Memory B cell (primary cell): ENCODE data around the gene CACNA1F.

Experiments
- ATAC-seq: fragments of 150-1000 bp; cut with Tn5 transposase; 2 replicates; pipeline ENCODE4 v1.10.0; 2021; ENCODE audit warnings: low read depth, mild to moderate bottlenecking, moderate library complexity
- DNase-seq, 2 donors: peaks; one replicate each; pipeline ENCODE4 v3.0.0; 2022; ENCODE audit warnings: low spot score in 2 of 2
- H3K27ac Mint-ChIP-seq: one replicate; pipeline ENCODE4 v1.8.0; 2022; ENCODE audit warnings: mild to moderate bottlenecking, moderate library complexity, mixed read lengths
- H3K27me3 Mint-ChIP-seq: one replicate; pipeline ENCODE4 v1.8.0; 2022; ENCODE audit warnings: mixed read lengths
- H3K36me3 Mint-ChIP-seq: one replicate; pipeline ENCODE4 v1.8.0; 2022; ENCODE audit warnings: mild to moderate bottlenecking, mixed read lengths
- H3K4me1 Mint-ChIP-seq: one replicate; pipeline ENCODE4 v1.8.0; 2022; ENCODE audit warnings: mixed read lengths
- H3K4me3 Mint-ChIP-seq: one replicate; pipeline ENCODE4 v1.8.0; 2022; ENCODE audit warnings: mild to moderate bottlenecking, moderate library complexity, mixed read lengths
- H3K9me3 Mint-ChIP-seq: one replicate; pipeline ENCODE4 v1.8.0; 2022; ENCODE audit warnings: mixed read lengths

CACNA1F gene

GRCh38 chrX:49266523-49267445 lies 33.6 kb upstream of the CACNA1F start:
- ATAC-seq (no peak), DNase-seq (no peak)
- peaks cover 2% of the 10 kb centered on the region for H3K27me3 Mint-ChIP-seq
- no peak overlapping the region for H3K4me3 Mint-ChIP-seq
- H3K9me3 Mint-ChIP-seq = no peaks in the 10 kb centered on the region
- peaks cover 12% of the 10 kb centered on the region for H3K4me1 Mint-ChIP-seq
- peaks cover 4% of the 10 kb centered on the region for H3K36me3 Mint-ChIP-seq
- no peak overlapping the region for H3K27ac Mint-ChIP-seq

GRCh38 chrX:49264460-49264859 lies 31.3 kb upstream of the CACNA1F start, which contains the start of gene FOXP3:
FOXP3 (minus strand) TSS chrX:49264710; CDS start chrX:49258505, 6,205 bp downstream.
- DNase-seq = no peak
- no peak within 1 kb of the TSS for H3K27ac Mint-ChIP-seq
- no peak within 1 kb of the TSS for H3K4me3 Mint-ChIP-seq

GRCh38 chrX:49263631-49264030 lies 30.5 kb upstream of the CACNA1F start:
- no peak for ATAC-seq
- H3K27ac Mint-ChIP-seq = no peak overlapping the region
- H3K9me3 Mint-ChIP-seq = no peaks in the 10 kb centered on the region
- H3K4me1 Mint-ChIP-seq = peaks cover 8% of the 10 kb centered on the region
- no peak overlapping the region for H3K4me3 Mint-ChIP-seq
- H3K27me3 Mint-ChIP-seq = peaks cover 2% of the 10 kb centered on the region
- no peak for DNase-seq
- H3K36me3 Mint-ChIP-seq = no peaks in the 10 kb centered on the region

More at GRCh38 chrX:49264460-49264859, 31.3 kb upstream of the CACNA1F start, which contains the start of gene FOXP3:
- Mint-ChIP-seq H3K4me1 (peaks cover 7% of the 10 kb centered on the region), H3K27me3 (peaks cover 2% of the 10 kb centered on the region), H3K36me3 (no peaks in the 10 kb centered on the region), H3K9me3 (no peaks in the 10 kb centered on the region)
- ATAC-seq = no peak

- DNase-seq (no peak), ATAC-seq (no peak)
- Mint-ChIP-seq H3K36me3 (no peaks in the 10 kb centered on the region), H3K27me3 (peaks cover 2% of the 10 kb centered on the region), H3K4me3 (no peak overlapping the region), H3K9me3 (no peaks in the 10 kb centered on the region), H3K27ac (no peak overlapping the region), H3K4me1 (peaks cover 9% of the 10 kb centered on the region)
Observed at GRCh38 chrX:49262603-49263002, 29.5 kb upstream of the CACNA1F start.

GRCh38 chrX:49260221-49260985 lies 27.3 kb upstream of the CACNA1F start:
- peaks cover 14% of the 10 kb centered on the region for H3K4me1 Mint-ChIP-seq
- no peak overlapping the region for H3K27ac Mint-ChIP-seq
- peaks cover 2% of the 10 kb centered on the region for H3K27me3 Mint-ChIP-seq
- ATAC-seq = no peak
- DNase-seq = no peak
- H3K9me3 Mint-ChIP-seq = no peaks in the 10 kb centered on the region
- H3K36me3 Mint-ChIP-seq = no peaks in the 10 kb centered on the region
- H3K4me3 Mint-ChIP-seq = no peak overlapping the region

GRCh38 chrX:49258749-49259124 lies 25.6 kb upstream of the CACNA1F start:
- DNase-seq (no peak), ATAC-seq (no peak)
- H3K9me3 Mint-ChIP-seq = no peaks in the 10 kb centered on the region
- H3K4me3 Mint-ChIP-seq = no peak overlapping the region
- H3K4me1 Mint-ChIP-seq = peaks cover 14% of the 10 kb centered on the region
- peaks cover 2% of the 10 kb centered on the region for H3K27me3 Mint-ChIP-seq
- H3K27ac Mint-ChIP-seq = no peak overlapping the region
- no peaks in the 10 kb centered on the region for H3K36me3 Mint-ChIP-seq

GRCh38 chrX:49257846-49258748 lies 25.0 kb upstream of the CACNA1F start:
- H3K4me3 Mint-ChIP-seq = no peak overlapping the region
- no peak overlapping the region for H3K27ac Mint-ChIP-seq
- no peak for DNase-seq

GRCh38 chrX:49257074-49257790 lies 24.1 kb upstream of the CACNA1F start:
- no peaks in the 10 kb centered on the region for H3K9me3 Mint-ChIP-seq
- no peak for ATAC-seq
- no peak for DNase-seq
- H3K4me1 Mint-ChIP-seq = peaks cover 20% of the 10 kb centered on the region
- H3K36me3 Mint-ChIP-seq = no peaks in the 10 kb centered on the region
- H3K27ac Mint-ChIP-seq = no peak overlapping the region
- no peak overlapping the region for H3K4me3 Mint-ChIP-seq
- H3K27me3 Mint-ChIP-seq = peaks cover 2% of the 10 kb centered on the region

More at GRCh38 chrX:49257846-49258748, 25.0 kb upstream of the CACNA1F start:
- Mint-ChIP-seq H3K27me3 (peaks cover 2% of the 10 kb centered on the region), H3K36me3 (no peaks in the 10 kb centered on the region), H3K9me3 (no peaks in the 10 kb centered on the region), H3K4me1 (peaks cover 16% of the 10 kb centered on the region)
- ATAC-seq = peak; percentile 45

GRCh38 chrX:49256268-49256995 lies 23.3 kb upstream of the CACNA1F start:
- ATAC-seq = no peak
- no peaks in the 10 kb centered on the region for H3K27me3 Mint-ChIP-seq
- peaks cover 24% of the 10 kb centered on the region for H3K4me1 Mint-ChIP-seq
- H3K9me3 Mint-ChIP-seq = no peaks in the 10 kb centered on the region
- peak overlapping the region; percentile 45 for H3K27ac Mint-ChIP-seq
- no peak overlapping the region for H3K4me3 Mint-ChIP-seq
- peaks cover 3% of the 10 kb centered on the region for H3K36me3 Mint-ChIP-seq
- no peak for DNase-seq

GRCh38 chrX:49254639-49255038 lies 21.5 kb upstream of the CACNA1F start:
- H3K4me3 Mint-ChIP-seq = no peak overlapping the region
- H3K4me1 Mint-ChIP-seq = peaks cover 24% of the 10 kb centered on the region
- H3K9me3 Mint-ChIP-seq = no peaks in the 10 kb centered on the region
- DNase-seq = no peak
- no peak overlapping the region for H3K27ac Mint-ChIP-seq
- no peaks in the 10 kb centered on the region for H3K27me3 Mint-ChIP-seq
- no peak for ATAC-seq
- H3K36me3 Mint-ChIP-seq = peaks cover 9% of the 10 kb centered on the region

GRCh38 chrX:49251325-49251724 lies 18.2 kb upstream of the CACNA1F start:
- Mint-ChIP-seq H3K4me3 (no peak overlapping the region), H3K36me3 (peaks cover 13% of the 10 kb centered on the region), H3K4me1 (peaks cover 14% of the 10 kb centered on the region), H3K9me3 (no peaks in the 10 kb centered on the region), H3K27me3 (no peaks in the 10 kb centered on the region), H3K27ac (no peak overlapping the region)
- DNase-seq = no peak
- ATAC-seq = no peak

GRCh38 chrX:49250578-49250977 lies 17.4 kb upstream of the CACNA1F start:
- ATAC-seq = no peak
- Mint-ChIP-seq H3K4me1 (peaks cover 11% of the 10 kb centered on the region), H3K9me3 (no peaks in the 10 kb centered on the region), H3K27me3 (no peaks in the 10 kb centered on the region), H3K36me3 (peaks cover 15% of the 10 kb centered on the region), H3K27ac (no peak overlapping the region), H3K4me3 (no peak overlapping the region)
- DNase-seq = no peak
